OCI-LY3 (cell line): ENCODE data around the gene IFNA16.
A peak's percentile ranks its signal among the peaks of the same experiment; 100 is the strongest.
"Not testable (repeated sequence)": the region's sequence is repeated elsewhere in the genome, so short reads cannot be mapped to it uniquely, and the experiment has no call there.

Source experiments
- H2AFZ ChIP-seq: fragments of 200-600, 300-600 bp; shearing (Covaris generic); 2 replicates; pipeline ENCODE4 v1.6.0; 2014; ENCODE audit warnings: antibody characterized with exemption, low read depth, low read length
- H3K27ac ChIP-seq: fragments of 200-600, 300-600 bp; sonication (generic); 2 replicates; pipeline ENCODE4 v1.5.1; 2014; ENCODE audit warnings: mild to moderate bottlenecking, low read length, moderate library complexity, mixed read lengths
- H3K27me3 ChIP-seq: fragments of 200-600, 300-600 bp; sonication (generic); 2 replicates; pipeline ENCODE4 v1.6.1; 2014; ENCODE audit warnings: low read depth, low read length, mixed read lengths
- H3K36me3 ChIP-seq: fragments of 200-600, 300-600 bp; sonication (generic); replicated peaks from 2 replicates; pipeline ENCODE3; 2014; ENCODE audit warnings: low read depth, low read length, mixed read lengths
- H3K4me1 ChIP-seq: fragments of 300-600, 200-600 bp; sonication (generic); 2 replicates; pipeline ENCODE4 v1.6.1; 2014; ENCODE audit warnings: low read length, mixed read lengths
- H3K4me2 ChIP-seq: fragments of 200-600, 300-600 bp; sonication (generic); 2 replicates; pipeline ENCODE4 v1.6.1; 2014; ENCODE audit warnings: low read length, mixed read lengths
- H3K4me3 ChIP-seq: fragments of 300-600, 200-600 bp; sonication (generic); 2 replicates; pipeline ENCODE4 v1.5.1; 2014; ENCODE audit warnings: antibody characterized with exemption, mild to moderate bottlenecking, low read length, moderate library complexity
- H3K79me2 ChIP-seq: fragments of 300-600, 200-600 bp; shearing (Covaris generic); 2 replicates; pipeline ENCODE4 v1.6.1; 2014; ENCODE audit warnings: mild to moderate bottlenecking, low read length, mixed read lengths
- H3K9ac ChIP-seq: fragments of 300-600, 200-600 bp; shearing (Covaris generic); 2 replicates; pipeline ENCODE4 v1.6.0; 2014; ENCODE audit warnings: mild to moderate bottlenecking, low read length, moderate library complexity
- H3K9me3 ChIP-seq: fragments of 200-600, 300-600 bp; shearing (Covaris generic); 2 replicates; pipeline ENCODE4 v1.6.1; 2014; ENCODE audit warnings: low read length, mixed read lengths; ENCODE audit not compliant: insufficient read depth
- H4K20me1 ChIP-seq: fragments of 200-600, 300-600 bp; sonication (generic); 2 replicates; pipeline ENCODE4 v1.6.1; 2016; ENCODE audit warnings: low read length, mixed read lengths; ENCODE audit not compliant: insufficient read depth
- CTCF ChIP-seq: fragments of 200-600, 300-600 bp; sonication (generic); IDR thresholded peaks from 2 replicates; pipeline ENCODE4 v1.5.1; 2014; ENCODE audit warnings: antibody characterized with exemption, low read length, low read depth
- EZH2phosphoT487 ChIP-seq: fragments of 200-600 bp; shearing (Covaris generic); IDR thresholded peaks from 2 replicates; pipeline ENCODE4 v1.6.1; 2018; ENCODE audit warnings: antibody characterized with exemption, mixed run types, low read depth

Gene IFNA16

GRCh38 chr9:21251638-21252037 is 34.5 kb upstream of the IFNA16 start:
- Histone ChIP-seq H3K4me2 (no peak overlapping the region), H3K27ac (no peak overlapping the region), H3K9me3 (no peaks in the 10 kb centered on the region), H3K36me3 (no peaks in the 10 kb centered on the region), H2AFZ (no peak overlapping the region), H3K9ac (no peak overlapping the region), H3K27me3 (peaks cover 66% of the 10 kb centered on the region), H4K20me1 (peaks cover 5% of the 10 kb centered on the region; the same call in 1 of the 2 replicates), H3K4me3 (no peak overlapping the region), H3K4me1 (peaks cover 18% of the 10 kb centered on the region), H3K79me2 (no peaks in the 10 kb centered on the region)
- TF ChIP-seq CTCF (no peak), EZH2phosphoT487 (no peak)

- peaks cover 5% of the 10 kb centered on the region; the same call in 1 of the 2 replicates for H4K20me1 ChIP-seq
These were observed 34.1 kb upstream of the IFNA16 start for GRCh38 chr9:21251190-21251589.

DNA sequence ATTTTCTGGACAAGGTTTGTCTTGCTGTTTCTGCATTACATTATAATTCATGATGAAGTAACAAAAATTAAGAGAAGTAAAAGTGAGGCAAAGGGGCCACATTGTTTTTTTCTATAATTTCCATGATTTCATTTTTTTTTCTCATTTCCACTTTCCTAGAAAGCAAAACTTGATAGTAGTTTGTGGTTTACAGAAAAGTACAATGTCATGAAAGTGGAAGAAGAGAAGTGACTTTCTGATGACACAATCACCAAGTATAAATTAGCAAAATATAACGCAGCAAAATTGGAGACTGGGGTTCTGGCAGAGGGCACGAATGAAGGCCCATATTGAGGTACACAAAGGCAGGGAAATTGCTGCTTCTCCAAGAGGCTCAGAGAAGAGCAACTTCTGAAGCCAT is 27.7 kb upstream of the IFNA16 start:
- H3K27me3 ChIP-seq, result peaks cover 58% of the 10 kb centered on the region
- H4K20me1 ChIP-seq, result no peaks in the 10 kb centered on the region; the same call in none of the 2 replicates
- peaks cover 6% of the 10 kb centered on the region for H3K4me1 ChIP-seq
- no peak overlapping the region for H3K9ac ChIP-seq
- H3K9me3 ChIP-seq, result no peaks in the 10 kb centered on the region
- H3K4me3 ChIP-seq, result no peak overlapping the region
- H2AFZ ChIP-seq, result no peak overlapping the region
- no peaks in the 10 kb centered on the region for H3K36me3 ChIP-seq
- TF ChIP-seq CTCF (no peak), EZH2phosphoT487 (no peak)
- H3K79me2 ChIP-seq, result no peaks in the 10 kb centered on the region
- no peak overlapping the region for H3K4me2 ChIP-seq
- no peak overlapping the region for H3K27ac ChIP-seq

More at GRCh38 chr9:21251190-21251589, 34.1 kb upstream of the IFNA16 start:
- no peak overlapping the region for H3K9ac ChIP-seq
- no peak overlapping the region for H2AFZ ChIP-seq
- H3K4me2 ChIP-seq, result no peak overlapping the region
- H3K79me2 ChIP-seq, result no peaks in the 10 kb centered on the region
- TF ChIP-seq EZH2phosphoT487 (no peak), CTCF (no peak)
- H3K4me3 ChIP-seq, result no peak overlapping the region
- peaks cover 62% of the 10 kb centered on the region for H3K27me3 ChIP-seq
- no peaks in the 10 kb centered on the region for H3K36me3 ChIP-seq
- H3K27ac ChIP-seq, result no peak overlapping the region
- no peaks in the 10 kb centered on the region for H3K9me3 ChIP-seq
- H3K4me1 ChIP-seq, result peaks cover 15% of the 10 kb centered on the region

GRCh38 chr9:21239911-21240310 is 22.8 kb upstream of the IFNA16 start, which contains the start of gene IFNA14:
Gene IFNA14 (minus strand): TSS chr9:21240005. CDS start chr9:21239935, 70 bp downstream.
- Histone ChIP-seq H3K9ac (no peak within 1 kb of the TSS), H3K27ac (no peak within 1 kb of the TSS), H2AFZ (no peak within 1 kb of the TSS), H3K9me3 (no peaks in the 10 kb centered on the region), H3K4me2 (peak within 1 kb of the TSS; percentile 22; the same call in 1 of the 2 replicates), H3K36me3 (no peaks in the 10 kb centered on the region), H4K20me1 (no peaks in the 10 kb centered on the region; the same call in none of the 2 replicates), H3K79me2 (no peaks in the 10 kb centered on the region), H3K4me3 (no peak within 1 kb of the TSS), H3K27me3 (peaks cover 61% of the 10 kb centered on the region), H3K4me1 (peaks cover 20% of the 10 kb centered on the region)
- TF ChIP-seq CTCF (no peak), EZH2phosphoT487 (no peak)

DNA sequence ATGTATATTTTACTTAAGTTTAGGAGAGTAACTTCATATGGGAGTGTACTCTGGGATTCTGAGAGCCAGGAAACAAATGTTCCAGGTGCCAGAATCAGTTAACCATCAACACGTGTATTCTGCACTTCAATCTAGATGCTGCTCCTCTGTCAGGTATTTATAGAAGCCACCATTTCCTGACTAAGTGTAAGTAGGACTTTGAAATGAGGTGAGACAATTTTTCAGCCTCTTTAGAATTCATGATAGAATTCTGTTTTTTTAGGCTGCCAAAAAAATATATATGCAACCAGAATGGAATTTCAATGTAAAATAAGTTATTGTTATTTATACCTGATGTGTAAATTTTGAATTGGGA is 19.2 kb upstream of the IFNA16 start:
- H2AFZ ChIP-seq, result not testable (repeated sequence)
- peak overlapping the region; percentile 41; the same call in 1 of the 2 replicates for H3K4me2 ChIP-seq

More for the DNA sequence above, 19.2 kb upstream of the IFNA16 start:
- H3K9ac ChIP-seq, H4K20me1 ChIP-seq, H3K36me3 ChIP-seq, H3K79me2 ChIP-seq, H3K9me3 ChIP-seq, H3K27ac ChIP-seq, H3K4me3 ChIP-seq: not testable (repeated sequence)
- peaks cover 39% of the 10 kb centered on the region for H3K27me3 ChIP-seq
- peaks cover 20% of the 10 kb centered on the region for H3K4me1 ChIP-seq
